Mucosa of stomach (tissue), 1 donor: ENCODE data around the gene INSC.

Experiments
- H3K27me3 ChIP-seq: one replicate; pipeline ENCODE4 v1.7.0; 2013; ENCODE audit warnings: mild to moderate bottlenecking, low read length; ENCODE audit not compliant: control insufficient read depth, insufficient read depth
- H3K36me3 ChIP-seq: one replicate; pipeline ENCODE4 v1.7.0; 2013; ENCODE audit warnings: low read length; ENCODE audit not compliant: control insufficient read depth, insufficient read depth
- H3K4me1 ChIP-seq: one replicate; pipeline ENCODE4 v1.7.0; 2013; ENCODE audit warnings: mild to moderate bottlenecking, low read length; ENCODE audit not compliant: control insufficient read depth, insufficient read depth
- H3K4me3 ChIP-seq: one replicate; pipeline ENCODE4 v1.7.0; 2013; ENCODE audit warnings: low read length
- H3K9ac ChIP-seq: one replicate; pipeline ENCODE4 v1.7.0; 2013; ENCODE audit warnings: mild to moderate bottlenecking, low read length, moderate library complexity
- H3K9me3 ChIP-seq: one replicate; pipeline ENCODE4 v1.7.0; 2013; ENCODE audit warnings: mild to moderate bottlenecking, low read length, moderate library complexity; ENCODE audit not compliant: control insufficient read depth
- donor health status: Pancreatic carcinoma.

Gene INSC

DNA sequence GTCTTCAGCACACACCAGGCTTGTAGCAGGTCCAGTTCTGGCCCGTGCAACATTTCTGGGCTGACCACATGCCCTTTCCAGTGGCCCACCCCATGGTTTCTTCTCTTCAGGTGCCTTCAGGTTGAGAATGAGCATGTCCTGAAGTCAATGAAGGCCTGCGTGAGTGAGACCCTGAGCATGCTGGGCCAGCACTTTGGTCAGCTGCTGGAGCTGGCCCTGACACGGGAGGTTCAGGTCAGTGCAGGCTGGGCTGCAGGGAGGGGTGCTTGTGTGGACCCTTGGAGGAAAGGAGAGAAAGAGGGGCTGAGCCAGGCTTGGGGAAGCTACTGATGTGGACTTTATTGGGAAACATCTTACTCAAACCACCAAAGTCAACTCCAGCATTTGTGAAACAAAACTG lies 63.5 kb downstream of the INSC start:
- Histone ChIP-seq H3K27me3 (no peaks in the 10 kb centered on the region), H3K36me3 (no peaks in the 10 kb centered on the region), H3K9me3 (no peaks in the 10 kb centered on the region), H3K4me1 (peaks cover 22% of the 10 kb centered on the region), H3K9ac (no peak overlapping the region), H3K4me3 (no peak overlapping the region)

DNA sequence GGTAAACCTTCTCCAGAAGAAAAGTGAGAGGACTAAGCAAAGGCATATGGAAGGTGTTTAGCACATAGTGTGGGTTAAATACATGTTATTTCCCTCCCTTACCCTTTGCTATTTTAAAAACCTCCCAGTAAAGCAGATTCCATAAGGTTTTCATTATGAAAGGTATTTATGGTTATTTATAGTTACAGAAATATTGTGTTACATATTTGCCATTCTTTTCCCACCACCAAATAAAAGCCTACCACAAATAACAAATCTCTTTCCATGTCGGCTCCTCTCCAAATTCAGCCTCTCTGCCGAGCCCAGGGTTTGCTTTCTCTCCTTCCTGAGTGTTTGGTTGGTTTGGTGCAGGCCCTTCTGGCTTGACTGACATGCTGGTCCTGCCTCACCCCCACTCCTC lies 64.4 kb downstream of the INSC start:
- no peak overlapping the region for H3K4me3 ChIP-seq
- no peaks in the 10 kb centered on the region for H3K27me3 ChIP-seq
- no peaks in the 10 kb centered on the region for H3K9me3 ChIP-seq
- H3K36me3 ChIP-seq: no peaks in the 10 kb centered on the region
- H3K4me1 ChIP-seq: peaks cover 22% of the 10 kb centered on the region
- no peak overlapping the region for H3K9ac ChIP-seq

DNA sequence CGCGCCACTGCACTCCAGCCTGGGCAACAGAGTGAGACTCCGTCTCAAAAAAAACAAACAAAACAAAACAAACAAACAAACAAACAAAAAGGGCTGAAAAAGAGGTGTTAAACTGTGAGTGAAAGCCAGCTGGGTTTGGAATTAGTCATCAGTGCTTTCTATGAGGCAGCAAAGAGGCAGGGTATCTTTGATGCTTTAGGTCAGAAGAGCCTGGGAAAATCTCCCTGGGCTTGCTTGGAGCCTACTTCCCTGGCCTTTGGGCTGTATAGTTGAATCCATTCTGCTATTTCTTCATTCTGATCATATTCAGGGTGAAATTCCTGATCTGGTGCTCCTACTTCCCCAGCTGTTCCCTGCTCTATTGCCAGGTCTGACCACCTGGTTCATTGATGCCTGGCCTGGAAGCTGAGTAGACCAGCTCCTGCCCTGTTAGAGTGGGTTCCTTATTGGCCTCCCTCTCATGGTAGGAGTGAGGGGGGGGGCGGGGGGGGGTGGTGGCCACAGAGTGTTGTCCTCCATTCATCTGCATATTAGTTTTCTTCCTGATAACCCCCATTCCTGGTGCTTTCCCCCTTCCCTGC lies 65.6 kb downstream of the INSC start:
- Histone ChIP-seq H3K4me1 (peaks cover 22% of the 10 kb centered on the region), H3K27me3 (no peaks in the 10 kb centered on the region), H3K4me3 (no peak overlapping the region), H3K9ac (no peak overlapping the region), H3K36me3 (no peaks in the 10 kb centered on the region), H3K9me3 (no peaks in the 10 kb centered on the region)

DNA sequence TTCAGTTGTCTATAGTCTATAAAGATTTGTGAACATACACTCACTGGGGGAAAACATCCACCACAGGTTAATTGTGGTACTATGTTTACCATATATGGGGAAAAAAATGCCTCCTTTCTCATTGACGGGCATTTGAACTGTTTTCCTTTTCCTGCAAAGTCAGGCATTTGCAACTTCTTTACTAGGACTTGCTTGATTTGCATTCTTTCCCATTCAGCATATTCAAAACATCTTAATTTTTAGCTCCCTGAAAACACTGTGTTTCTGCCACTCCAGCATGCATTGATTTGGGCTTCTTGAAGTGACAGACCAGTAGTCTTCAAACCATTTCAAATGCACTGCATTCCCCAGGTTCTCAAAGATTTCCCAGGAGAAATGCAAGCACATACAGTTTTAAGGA lies 67.6 kb downstream of the INSC start:
- no peaks in the 10 kb centered on the region for H3K27me3 ChIP-seq
- no peak overlapping the region for H3K9ac ChIP-seq
- no peaks in the 10 kb centered on the region for H3K9me3 ChIP-seq
- peaks cover 14% of the 10 kb centered on the region for H3K4me1 ChIP-seq
- no peaks in the 10 kb centered on the region for H3K36me3 ChIP-seq
- H3K4me3 ChIP-seq: no peak overlapping the region

DNA sequence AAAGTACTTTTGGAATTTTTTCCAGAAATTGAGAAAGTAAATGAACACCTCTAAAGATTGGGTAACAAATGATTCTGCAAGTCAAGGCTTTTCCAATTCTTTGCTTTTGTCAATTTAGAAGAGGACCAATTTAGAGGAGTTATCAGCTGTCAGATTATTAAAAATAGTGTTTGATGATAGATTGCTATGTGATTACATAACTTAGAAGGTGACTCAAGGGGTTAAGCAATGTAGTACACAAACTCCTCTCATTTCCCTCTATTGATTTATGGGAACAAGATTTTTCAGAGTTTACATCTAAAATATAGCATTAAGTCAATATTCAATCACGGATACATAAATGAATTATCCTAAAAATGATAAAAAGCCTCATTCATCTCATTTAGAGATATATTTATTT lies 70.3 kb downstream of the INSC start:
- Histone ChIP-seq H3K4me3 (no peak overlapping the region), H3K9ac (no peak overlapping the region), H3K36me3 (no peaks in the 10 kb centered on the region), H3K4me1 (no peaks in the 10 kb centered on the region), H3K27me3 (no peaks in the 10 kb centered on the region), H3K9me3 (no peaks in the 10 kb centered on the region)

DNA sequence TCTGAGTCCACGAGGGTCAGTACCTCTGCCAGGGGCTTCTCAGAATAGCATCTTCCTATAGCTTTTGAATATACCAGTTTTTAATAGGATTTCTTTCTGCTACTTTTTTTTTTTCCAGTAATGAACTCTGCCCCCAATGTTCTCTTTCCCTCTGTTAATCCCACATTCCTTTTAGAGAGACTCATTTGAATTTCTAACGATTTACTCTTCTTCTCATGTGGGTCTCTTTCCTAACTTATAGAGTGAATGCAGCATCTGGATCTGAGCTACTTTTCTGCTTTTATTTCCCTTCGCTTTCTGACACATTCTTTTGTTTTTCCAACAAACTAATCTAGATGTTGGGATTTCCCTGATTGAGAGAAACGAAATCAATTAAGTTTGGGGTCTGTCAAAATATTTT lies 71.4 kb downstream of the INSC start:
- no peak overlapping the region for H3K9ac ChIP-seq

DNA sequence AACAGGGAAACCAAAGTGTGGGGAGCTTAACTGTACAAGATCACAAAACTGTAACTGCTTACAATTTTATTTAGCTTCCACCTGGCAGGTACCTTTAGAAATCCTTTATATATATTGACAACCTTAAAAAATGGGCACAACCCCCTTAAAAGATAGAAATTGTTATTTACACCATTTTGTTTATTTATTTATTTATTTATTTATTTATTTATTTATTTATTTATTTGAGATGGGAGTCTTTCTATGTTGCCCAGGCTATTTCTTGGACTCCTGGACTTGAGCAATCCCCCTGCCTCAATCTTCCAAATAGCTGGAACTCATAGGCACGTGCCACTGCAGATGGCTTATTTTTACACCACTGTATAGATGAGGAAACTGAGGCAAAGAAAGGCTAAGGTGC lies 74.5 kb downstream of the INSC start:
- no peaks in the 10 kb centered on the region for H3K4me1 ChIP-seq
- no peaks in the 10 kb centered on the region for H3K9me3 ChIP-seq
- H3K4me3 ChIP-seq: no peak overlapping the region
- H3K36me3 ChIP-seq: no peaks in the 10 kb centered on the region
- no peak overlapping the region for H3K9ac ChIP-seq
- H3K27me3 ChIP-seq: no peaks in the 10 kb centered on the region

More for the DNA sequence above, 71.4 kb downstream of the INSC start:
- H3K9me3 ChIP-seq: no peaks in the 10 kb centered on the region
- H3K4me3 ChIP-seq: no peak overlapping the region
- H3K4me1 ChIP-seq: no peaks in the 10 kb centered on the region
- H3K36me3 ChIP-seq: no peaks in the 10 kb centered on the region
- H3K27me3 ChIP-seq: no peaks in the 10 kb centered on the region

DNA sequence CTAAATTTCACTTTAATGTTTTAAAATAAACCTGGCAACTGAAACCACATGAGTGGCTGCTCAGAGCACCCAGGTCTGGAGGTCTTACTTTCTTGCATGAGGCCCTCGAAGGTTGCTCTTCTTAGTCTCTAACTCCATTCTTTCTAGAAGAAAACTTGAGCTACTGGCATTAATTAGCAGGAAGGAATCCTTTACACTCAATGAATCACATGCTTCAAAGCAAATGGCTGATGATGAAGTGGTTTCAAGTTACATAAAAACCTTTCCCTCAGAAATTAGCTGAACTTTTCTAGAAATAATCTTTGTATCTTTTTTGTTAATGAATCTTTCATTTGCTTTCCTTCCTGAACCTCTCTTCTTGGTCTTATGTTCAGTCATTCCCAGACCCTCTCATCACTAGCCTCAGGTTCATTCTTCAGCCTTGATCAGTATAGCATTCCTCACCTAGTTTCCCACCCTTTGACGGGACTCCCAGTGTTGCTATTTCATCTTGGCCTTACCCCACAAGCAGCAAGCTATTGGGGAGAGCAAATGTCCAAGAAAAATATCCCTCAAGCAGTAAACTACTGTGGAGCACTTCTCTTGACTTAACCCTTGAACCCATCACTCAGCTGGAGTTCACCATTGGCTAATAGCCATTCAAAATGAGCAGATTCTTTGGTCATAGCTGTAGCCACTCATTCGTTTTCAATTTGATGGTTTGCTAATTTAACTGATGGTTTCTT lies 75.1 kb downstream of the INSC start:
- Histone ChIP-seq H3K4me1 (peaks cover 3% of the 10 kb centered on the region), H3K9me3 (no peaks in the 10 kb centered on the region), H3K9ac (no peak overlapping the region), H3K27me3 (no peaks in the 10 kb centered on the region), H3K4me3 (no peak overlapping the region), H3K36me3 (no peaks in the 10 kb centered on the region)

DNA sequence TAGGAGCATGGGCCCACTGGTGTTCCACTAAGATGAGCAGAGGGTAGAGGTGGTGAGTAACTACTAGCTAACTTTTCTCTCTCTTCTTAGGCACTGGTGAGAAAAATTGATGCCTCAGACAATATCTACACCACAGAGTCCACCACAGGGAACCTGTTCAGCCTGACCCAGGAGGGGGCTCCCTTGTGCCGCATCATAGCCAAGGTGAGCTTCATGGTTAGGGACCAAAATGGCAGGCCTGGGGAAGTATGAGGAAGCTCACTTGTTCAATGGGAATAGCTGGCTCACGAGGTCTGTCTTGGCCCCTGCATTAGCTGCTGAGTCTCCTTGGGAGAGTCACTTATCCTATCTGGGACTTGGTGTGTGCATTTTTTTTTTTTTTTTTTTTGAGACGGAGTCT lies 75.9 kb downstream of the INSC start:
- Histone ChIP-seq H3K4me3 (no peak overlapping the region), H3K4me1 (peaks cover 11% of the 10 kb centered on the region)

DNA sequence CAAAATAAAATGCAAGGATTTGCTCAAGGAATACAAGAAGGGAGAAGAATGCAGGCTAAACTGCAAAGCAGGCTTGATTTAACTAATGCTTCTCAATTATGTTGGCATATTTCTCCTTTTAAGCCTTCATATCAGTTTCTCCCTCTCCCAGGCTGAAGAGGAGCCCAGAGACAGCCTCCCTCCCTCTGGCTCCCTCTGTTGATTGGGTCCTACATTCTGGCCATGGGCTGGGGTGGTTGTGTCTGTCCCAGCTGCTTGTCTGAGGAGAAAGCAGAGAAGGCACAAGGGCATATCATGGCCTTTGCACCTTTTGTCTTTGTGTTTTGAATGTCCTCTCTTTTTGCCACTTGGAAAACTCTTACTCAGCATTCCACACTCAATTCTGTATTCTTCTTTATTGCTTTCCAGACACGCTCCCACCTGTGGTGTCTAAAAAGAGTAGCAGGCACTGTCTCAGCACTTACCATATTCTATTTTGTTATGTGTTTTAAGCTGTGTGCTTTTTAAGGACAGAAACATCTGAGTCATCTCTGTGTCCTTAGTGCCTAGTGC lies 77.4 kb downstream of the INSC start:
- Histone ChIP-seq H3K4me1 (peaks cover 22% of the 10 kb centered on the region), H3K36me3 (no peaks in the 10 kb centered on the region), H3K27me3 (no peaks in the 10 kb centered on the region), H3K4me3 (no peak overlapping the region), H3K9me3 (no peaks in the 10 kb centered on the region), H3K9ac (no peak overlapping the region)

More for the DNA sequence above, 75.9 kb downstream of the INSC start:
- Histone ChIP-seq H3K36me3 (no peaks in the 10 kb centered on the region), H3K27me3 (no peaks in the 10 kb centered on the region), H3K9me3 (no peaks in the 10 kb centered on the region), H3K9ac (no peak overlapping the region)

DNA sequence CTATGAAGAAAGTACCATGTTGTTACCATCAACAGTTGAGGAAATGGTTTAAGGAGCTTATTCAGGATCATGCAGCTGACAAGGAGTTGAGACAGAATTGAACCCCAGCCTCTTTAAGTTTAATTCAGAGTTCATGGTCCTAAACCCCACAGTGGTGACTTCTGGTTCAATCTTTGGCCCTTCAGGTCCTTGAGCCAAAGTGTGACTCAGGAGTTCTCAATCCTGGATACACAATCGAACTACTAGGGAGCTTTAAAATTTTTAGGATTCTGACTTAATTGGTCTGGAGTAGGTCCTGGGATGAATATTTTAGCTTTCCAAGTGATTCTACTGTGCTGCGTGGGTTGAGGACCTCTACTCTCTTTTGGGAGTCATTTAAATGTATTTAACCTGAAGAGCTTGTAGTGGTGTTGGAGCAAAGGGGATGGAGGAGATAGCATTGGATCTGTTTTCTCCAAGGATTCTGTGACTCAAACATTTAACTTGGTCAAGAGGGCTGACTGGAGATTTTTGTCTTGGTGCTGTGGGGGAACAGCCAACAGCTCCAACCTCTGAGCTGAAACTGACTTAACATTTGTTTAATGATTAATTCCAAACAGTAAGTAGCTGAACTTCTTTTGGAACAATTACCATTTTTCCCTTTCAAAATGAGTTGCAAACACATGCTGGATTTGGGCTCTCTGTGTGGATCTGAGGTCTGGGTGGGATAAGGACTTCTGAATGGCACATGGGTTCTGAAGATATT lies 80.1 kb downstream of the INSC start:
- H3K4me3 ChIP-seq: no peak overlapping the region
- H3K9ac ChIP-seq: no peak overlapping the region
- H3K4me1 ChIP-seq: peaks cover 22% of the 10 kb centered on the region
- no peaks in the 10 kb centered on the region for H3K36me3 ChIP-seq
- no peaks in the 10 kb centered on the region for H3K9me3 ChIP-seq
- no peaks in the 10 kb centered on the region for H3K27me3 ChIP-seq
